ENCODE results near the gene DCDC2B. TPM values are rescaled to one million over a fixed set of nuclear protein-coding genes. Genes with fewer than 3 reads are reported as not detected.

The DCDC2B gene
- total RNA-seq, 1 donor from 2014 or later = not detected

GRCh38 chr1:32192220-32192948 is 16.5 kb upstream of the DCDC2B start:
- no peak for DNase-seq (ENCODE audit: low read depth, low spot score)
- Mint-ChIP-seq H3K9me3 (no peaks in the 10 kb centered on the region), H3K27ac (ENCODE audit: unreplicated experiment) (no peak overlapping the region), H3K27me3 (ENCODE audit: low read depth) (no peaks in the 10 kb centered on the region), H3K4me3 (no peak overlapping the region), H3K36me3 (ENCODE audit: low read depth) (peaks cover 34% of the 10 kb centered on the region), H3K4me1 (peaks cover 5% of the 10 kb centered on the region)
- TF ChIP-seq CTCF (conservative IDR thresholded peaks at IDR 0.05) = no peak

- H3K4me1 Mint-ChIP-seq = peaks cover 23% of the 10 kb centered on the region
- no peak for TF ChIP-seq CTCF (conservative IDR thresholded peaks at IDR 0.05)
- H3K27ac Mint-ChIP-seq (ENCODE audit: unreplicated experiment) = no peak overlapping the region
- peaks cover 29% of the 10 kb centered on the region for H3K36me3 Mint-ChIP-seq (ENCODE audit: low read depth)
- H3K27me3 Mint-ChIP-seq (ENCODE audit: low read depth) = no peaks in the 10 kb centered on the region
- no peak for DNase-seq (ENCODE audit: low read depth, low spot score)
- H3K9me3 Mint-ChIP-seq = no peaks in the 10 kb centered on the region
- H3K4me3 Mint-ChIP-seq = no peak overlapping the region
Measured at GRCh38 chr1:32194984-32195383, 13.9 kb upstream of the DCDC2B start.

- H3K27me3 Mint-ChIP-seq (ENCODE audit: low read depth) = no peaks in the 10 kb centered on the region
- no peak overlapping the region for H3K27ac Mint-ChIP-seq (ENCODE audit: unreplicated experiment)
- TF ChIP-seq CTCF (conservative IDR thresholded peaks at IDR 0.05) = no peak
- no peaks in the 10 kb centered on the region for H3K9me3 Mint-ChIP-seq
- H3K4me3 Mint-ChIP-seq = no peak overlapping the region
- H3K4me1 Mint-ChIP-seq = peaks cover 28% of the 10 kb centered on the region
- H3K36me3 Mint-ChIP-seq (ENCODE audit: low read depth) = peaks cover 29% of the 10 kb centered on the region
- DNase-seq (ENCODE audit: low read depth, low spot score) = no peak
Measured at GRCh38 chr1:32195531-32195930, 13.4 kb upstream of the DCDC2B start.

GRCh38 chr1:32195972-32196823 is 12.7 kb upstream of the DCDC2B start:
- DNase-seq (ENCODE audit: low read depth, low spot score) = no peak
- Mint-ChIP-seq H3K36me3 (ENCODE audit: low read depth) (peaks cover 27% of the 10 kb centered on the region), H3K9me3 (no peaks in the 10 kb centered on the region)

GRCh38 chr1:32197074-32197473 is 11.8 kb upstream of the DCDC2B start:
- Mint-ChIP-seq H3K27ac (ENCODE audit: unreplicated experiment) (no peak overlapping the region), H3K36me3 (ENCODE audit: low read depth) (peaks cover 21% of the 10 kb centered on the region)

More at GRCh38 chr1:32195972-32196823, 12.7 kb upstream of the DCDC2B start:
- Mint-ChIP-seq H3K4me3 (no peak overlapping the region), H3K27ac (ENCODE audit: unreplicated experiment) (no peak overlapping the region), H3K4me1 (peaks cover 28% of the 10 kb centered on the region), H3K27me3 (ENCODE audit: low read depth) (no peaks in the 10 kb centered on the region)
- no peak for TF ChIP-seq CTCF (conservative IDR thresholded peaks at IDR 0.05)

More at GRCh38 chr1:32197074-32197473, 11.8 kb upstream of the DCDC2B start:
- no peak for TF ChIP-seq CTCF (conservative IDR thresholded peaks at IDR 0.05)
- Mint-ChIP-seq H3K9me3 (no peaks in the 10 kb centered on the region), H3K4me3 (peak overlapping the region; percentile 57), H3K4me1 (peaks cover 37% of the 10 kb centered on the region), H3K27me3 (ENCODE audit: low read depth) (peaks cover 3% of the 10 kb centered on the region)
- no peak for DNase-seq (ENCODE audit: low read depth, low spot score)
